Liver (tissue), 3 donors: ENCODE measurements around the gene GLDN.

Experiments
- CTCF ChIP-seq: fragments of 150-350 bp; IDR thresholded peaks from 2 replicates; pipeline ENCODE4 v1.5.1; 2017; ENCODE audit warnings: improper control_type of control experiment, low read depth, low read length; ENCODE audit not compliant: missing input control
- FOXA1 ChIP-seq: IDR thresholded peaks from 2 replicates; pipeline ENCODE4 v1.6.1; 2016; ENCODE audit warnings: antibody characterized with exemption
- MAX ChIP-seq: IDR thresholded peaks from 2 replicates; pipeline ENCODE4 v1.6.1; 2016; ENCODE audit warnings: antibody characterized with exemption
- RAD21 ChIP-seq, 2 donors: IDR thresholded peaks; 2 replicates each; pipeline ENCODE4 v1.6.1; 2016; ENCODE audit warnings: antibody characterized with exemption in 2 of 2, mild to moderate bottlenecking in 2 of 2
- SP1 ChIP-seq: IDR thresholded peaks from 2 replicates; pipeline ENCODE4 v1.6.1; 2018; ENCODE audit warnings: antibody characterized with exemption, mild to moderate bottlenecking
- donor health status: healthy.
- donor health status: healthy.

- TF ChIP-seq MAX = no peak
- no peak for TF ChIP-seq CTCF
- TF ChIP-seq FOXA1 = no peak
- no peak for TF ChIP-seq SP1
- TF ChIP-seq RAD21 (IDR thresholded peaks at IDR 0.05) = no peak
Observed at GRCh38 chr15:51312166-51313073, 29.0 kb upstream of the GLDN start.
